GM12878 (cell line): ENCODE data around the gene MAGI3. TPM values are rescaled to one million over a fixed set of nuclear protein-coding genes. Genes with fewer than 3 reads are reported as not detected.

Experiments
- ATAC-seq: fragments of 200-7000 bp; cut with Tn5 transposase; 3 replicates; pipeline ENCODE4 v1.9.1; 2020; ENCODE audit warnings: mild to moderate bottlenecking, moderate library complexity
- BruUV-seq: library from RNA; stranded (reverse); fragments of 400-500 nt; replicated peaks from 2 replicates; lab custom pipeline; 2021; lab: Mats Ljungman, UMichigan
- CTCF ChIA-PET: fragments of 300-600 bp; sonication (Branson Sonifier 250); formaldehyde crosslinking; extraction: SDS; loops from one replicate; lab custom pipeline; 2021; ENCODE audit warnings: inconsistent platforms; lab: Yijun Ruan, JAX
- POLR2A ChIA-PET: fragments of 350-600 bp; formaldehyde crosslinking; extraction: SDS; loops from one replicate; lab custom pipeline; 2021; ENCODE audit warnings: inconsistent platforms; lab: Charles Lee
- RAD21 ChIA-PET: fragments of 300-600 bp; sonication (Branson Sonifier 250); formaldehyde crosslinking; loops from one replicate; lab custom pipeline; 2023; ENCODE audit warnings: antibody characterized with exemption; ENCODE audit not compliant: unreplicated experiment; lab: Charles Lee
- SMC1A ChIA-PET: fragments of 300-600 bp; sonication (Branson Sonifier 250); formaldehyde crosslinking; loops from one replicate; lab custom pipeline; 2023; ENCODE audit not compliant: unreplicated experiment, uncharacterized antibody; lab: Charles Lee
- DNase-seq: peaks from one replicate; pipeline ENCODE4 v3.0.0-alpha.2; 2011; ENCODE audit warnings: low read depth, low spot score
- FAIRE-seq: peaks from 3 replicates; lab custom pipeline; 2011; peaks lifted over from hg19 to GRCh38; lab: Jason Lieb, UNC
- H2AFZ ChIP-seq: 2 replicates; pipeline ENCODE4 v1.6.0; 2011; ENCODE audit warnings: low read depth, low read length, control low read depth; ENCODE audit not compliant: control insufficient read depth
- H3K27ac ChIP-seq: 2 replicates; pipeline ENCODE4 v1.5.1; 2011; ENCODE audit warnings: control low read depth; ENCODE audit not compliant: control insufficient read depth, insufficient read depth
- H3K27me3 ChIP-seq, 2 experiments: replicated peaks in 1 of 2; 2 replicates each; pipeline versions ENCODE4 v1.6.0 to v1.6.1; 2011; ENCODE audit warnings: low read length in 1 of 2; ENCODE audit not compliant: control insufficient read depth in 2 of 2, insufficient read depth in 2 of 2
- H3K36me3 ChIP-seq, 2 experiments: 2 replicates each; pipeline ENCODE4 v1.5.1; 2011; ENCODE audit warnings: low read length in 1 of 2; ENCODE audit not compliant: control insufficient read depth in 2 of 2, insufficient read depth in 2 of 2
- H3K4me1 ChIP-seq: 2 replicates; pipeline ENCODE4 v1.6.1; 2011; ENCODE audit warnings: mild to moderate bottlenecking, low read length, moderate library complexity, mixed read lengths; ENCODE audit not compliant: control insufficient read depth, insufficient read depth
- H3K4me2 ChIP-seq: 2 replicates; pipeline ENCODE4 v1.6.0; 2011; ENCODE audit warnings: control low read depth; ENCODE audit not compliant: control insufficient read depth, insufficient read depth
- H3K4me3 ChIP-seq: fragments of 200-600 bp; sonication (generic); 2 replicates; pipeline ENCODE4 v1.5.1; 2016
- H3K79me2 ChIP-seq: 2 replicates; pipeline ENCODE4 v1.6.0; 2011; ENCODE audit warnings: low read length; ENCODE audit not compliant: control insufficient read depth, insufficient read depth
- H3K9ac ChIP-seq: 2 replicates; pipeline ENCODE4 v1.8.0; 2011; ENCODE audit warnings: low read length, control low read depth, mixed read lengths; ENCODE audit not compliant: control insufficient read depth, insufficient read depth
- H3K9me3 ChIP-seq: replicated peaks from 3 replicates; pipeline ENCODE4 v1.5.1; 2011; ENCODE audit warnings: mild to moderate bottlenecking, low read length; ENCODE audit not compliant: control insufficient read depth, insufficient read depth
- H4K20me1 ChIP-seq: 2 replicates; pipeline ENCODE4 v1.6.0; 2011; ENCODE audit not compliant: control insufficient read depth, insufficient read depth
- ATF7 ChIP-seq: fragments of 450-650 bp; IDR thresholded peaks from 2 replicates; pipeline ENCODE4 v1.6.1; 2016; ENCODE audit warnings: low read depth, mild to moderate bottlenecking
- BACH1 ChIP-seq: fragments of 450-650 bp; IDR thresholded peaks from 2 replicates; pipeline ENCODE4 v1.6.1; 2017; ENCODE audit warnings: mild to moderate bottlenecking, borderline replicate concordance
- BMI1 ChIP-seq: fragments of 450-650 bp; IDR thresholded peaks from 2 replicates; pipeline ENCODE4 v1.6.1; 2016; ENCODE audit warnings: mild to moderate bottlenecking, moderate library complexity, borderline replicate concordance
- CHD4 ChIP-seq: fragments of 200-600 bp; sonication (generic); IDR thresholded peaks from 2 replicates; pipeline ENCODE4 v1.6.1; 2016; ENCODE audit warnings: mild to moderate bottlenecking
- EGR1 ChIP-seq, 2 experiments: IDR thresholded peaks; 1 replicate in 1 of 2; 2 replicates in 1 of 2; pipeline ENCODE4 v1.6.1; 2011 to 2012; ENCODE audit warnings: low read depth in 2 of 2, low read length in 2 of 2, borderline replicate concordance in 1 of 2, mild to moderate bottlenecking in 1 of 2, moderate library complexity in 1 of 2
- HCFC1 ChIP-seq: fragments of 150-350 bp; IDR thresholded peaks from 2 replicates; pipeline ENCODE4 v1.6.1; 2014; ENCODE audit warnings: low read length
- HDGF ChIP-seq: fragments of 450-650 bp; IDR thresholded peaks from 2 replicates; pipeline ENCODE4 v1.6.1; 2016; ENCODE audit warnings: antibody characterized with exemption
- KLF5 ChIP-seq: fragments of 450-650 bp; IDR thresholded peaks from 2 replicates; pipeline ENCODE4 v1.6.1; 2014; ENCODE audit warnings: mild to moderate bottlenecking; ENCODE audit not compliant: partially characterized antibody
- MYC ChIP-seq: IDR thresholded peaks from 2 replicates; pipeline ENCODE4 v1.6.1; 2011; ENCODE audit warnings: mild to moderate bottlenecking, low read length, moderate library complexity, inconsistent platforms; ENCODE audit not compliant: insufficient read depth, insufficient replicate concordance, insufficient read length, severe bottlenecking
- NFIC ChIP-seq: IDR thresholded peaks from 2 replicates; pipeline ENCODE4 v1.6.1; 2012; ENCODE audit warnings: low read depth, mild to moderate bottlenecking, inconsistent platforms, low read length, moderate library complexity
- PAX5 ChIP-seq: IDR thresholded peaks from 2 replicates; pipeline ENCODE4 v1.6.1; 2011; ENCODE audit warnings: low read depth, low read length, borderline replicate concordance
- POLR2AphosphoS5 ChIP-seq: IDR thresholded peaks from 2 replicates; pipeline ENCODE4 v1.6.1; 2011; ENCODE audit warnings: mild to moderate bottlenecking, low read length, inconsistent platforms
- POU2F2 ChIP-seq: IDR thresholded peaks from 3 replicates; pipeline ENCODE4 v1.6.1; 2011; ENCODE audit warnings: low read depth, mild to moderate bottlenecking, low read length, borderline replicate concordance
- RAD21 ChIP-seq: IDR thresholded peaks from 2 replicates; pipeline ENCODE4 v1.6.1; 2011; ENCODE audit warnings: mild to moderate bottlenecking, low read depth, low read length, moderate library complexity; ENCODE audit not compliant: insufficient read depth
- RFX5 ChIP-seq: IDR thresholded peaks from 2 replicates; pipeline ENCODE4 v1.6.1; 2011; ENCODE audit warnings: low read depth, low read length, improper control_type of control experiment
- SIX5 ChIP-seq: IDR thresholded peaks from 2 replicates; pipeline ENCODE4 v1.6.1; 2011; ENCODE audit warnings: mild to moderate bottlenecking, low read depth, low read length, moderate library complexity; ENCODE audit not compliant: severe bottlenecking
- TCF7 ChIP-seq: IDR thresholded peaks from 2 replicates; pipeline ENCODE4 v1.6.1; 2014; ENCODE audit warnings: antibody characterized with exemption, borderline replicate concordance
- WRNIP1 ChIP-seq: IDR thresholded peaks from 2 replicates; pipeline ENCODE4 v1.6.1; 2011; ENCODE audit warnings: low read depth, low read length, improper control_type of control experiment, borderline replicate concordance
- in situ Hi-C: fragments of 300-500 bp; cut with MboI; formaldehyde crosslinking; loops from 9 replicates; pipeline ENCODE4 v1.14.3; 2018; ENCODE audit warnings: mixed read lengths
- intact Hi-C: fragments of 100-400 bp; cut with micrococcal nuclease; formaldehyde crosslinking; loops from one replicate; pipeline ENCODE4 v1.14.2; 2022; ENCODE audit not compliant: unreplicated experiment
- polyA plus RNA-seq, 11 experiments: library from polyadenylated mRNA; depleted of rRNA in 4 of 11; unstranded in 6 of 11; stranded (reverse) in 5 of 11; fragments of >200 nt; fragmentation: Nextera tagmentation in 4 of 11; fragmentation: Illumina TruSeq in 1 of 11; extraction: Ambion mirVana in 4 of 11; extraction: Trizol in 1 of 11; gene quantifications; 1 replicate in 1 of 11; 2 replicates in 10 of 11; pipeline versions ENCODE4 v1.2.1 to v1.2.3, GENCODE V29; 2011 to 2016; ENCODE audit warnings: inconsistent platforms in 2 of 11, missing spikeins in 2 of 11, low read depth in 1 of 11
- total RNA-seq, 4 experiments: library from RNA; depleted of rRNA in 3 of 4; stranded (reverse); fragments of >200 nt in 3 of 4; fragmentation: Illumina TruSeq in 1 of 4; extraction: Trizol in 1 of 4; gene quantifications; 2 replicates each; pipeline versions ENCODE4 v1.2.1 to v1.2.3, GENCODE V29; 2013 to 2021
- TF ChIP-seq, protein P1 (sequence below): IDR thresholded peaks from 2 replicates; pipeline ENCODE4 v1.6.1; 2012; ENCODE audit warnings: low read length, inconsistent platforms
- TF ChIP-seq, protein P2 (sequence below): fragments of 150-350 bp; IDR thresholded peaks from 2 replicates; pipeline ENCODE4 v1.6.1; 2014; ENCODE audit warnings: mild to moderate bottlenecking, low read depth, low read length

Gene MAGI3
- total and polyA plus RNA-seq, 10 of the 15 experiments (the other 5 are each of a cell fraction or from before 2014, with no cell fraction given) = 0.17 to 0.65 (median 0.32) TPM

DNA sequence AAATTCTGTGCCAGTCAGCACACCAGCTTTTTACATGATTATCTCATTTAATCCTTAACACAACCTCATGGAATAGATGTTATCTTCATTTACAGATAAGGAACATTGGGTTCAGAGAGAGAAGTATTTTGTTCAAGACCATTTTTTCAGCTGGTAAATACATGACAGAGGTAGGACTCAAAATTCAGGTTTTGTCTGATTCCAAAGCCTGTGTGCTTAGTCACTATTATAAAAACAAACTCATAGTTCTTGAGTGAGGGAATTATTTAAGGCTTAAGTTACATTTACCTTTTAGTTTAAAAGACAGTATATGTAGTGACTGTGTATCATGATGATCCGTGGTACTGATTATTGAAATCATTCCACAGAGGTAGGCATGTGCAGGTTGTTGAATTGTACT lies 125.2 kb downstream of the MAGI3 start (continued):
- no peak for TF ChIP-seq WRNIP1
- TF ChIP-seq BACH1 = no peak
- no peak for TF ChIP-seq BMI1
- no peak for TF ChIP-seq HDGF
- no peak for TF ChIP-seq HCFC1
- TF ChIP-seq, protein P1, sequence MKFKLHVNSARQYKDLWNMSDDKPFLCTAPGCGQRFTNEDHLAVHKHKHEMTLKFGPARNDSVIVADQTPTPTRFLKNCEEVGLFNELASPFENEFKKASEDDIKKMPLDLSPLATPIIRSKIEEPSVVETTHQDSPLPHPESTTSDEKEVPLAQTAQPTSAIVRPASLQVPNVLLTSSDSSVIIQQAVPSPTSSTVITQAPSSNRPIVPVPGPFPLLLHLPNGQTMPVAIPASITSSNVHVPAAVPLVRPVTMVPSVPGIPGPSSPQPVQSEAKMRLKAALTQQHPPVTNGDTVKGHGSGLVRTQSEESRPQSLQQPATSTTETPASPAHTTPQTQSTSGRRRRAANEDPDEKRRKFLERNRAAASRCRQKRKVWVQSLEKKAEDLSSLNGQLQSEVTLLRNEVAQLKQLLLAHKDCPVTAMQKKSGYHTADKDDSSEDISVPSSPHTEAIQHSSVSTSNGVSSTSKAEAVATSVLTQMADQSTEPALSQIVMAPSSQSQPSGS = no peak
- TF ChIP-seq, all 136 proteins: peak for 0

DNA sequence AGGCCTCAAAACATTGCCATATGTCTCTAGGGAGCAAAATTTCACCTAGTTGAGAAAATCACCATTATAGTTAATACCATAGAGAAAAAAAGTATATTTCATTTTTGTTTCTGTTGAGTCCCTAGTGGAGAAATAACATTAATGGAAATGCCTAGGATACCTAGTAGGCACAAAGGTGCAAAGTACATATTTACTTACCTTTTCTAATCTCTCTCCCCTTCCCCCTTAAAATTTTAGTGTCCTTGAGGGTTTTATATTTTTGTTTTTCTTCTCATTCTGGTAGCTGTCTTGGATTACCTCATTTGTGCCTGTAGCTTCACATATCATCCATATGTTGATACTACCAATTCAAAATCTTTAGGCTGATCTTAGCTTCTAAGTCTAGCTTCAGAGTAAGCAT lies 127.0 kb downstream of the MAGI3 start:
- CTCF ChIA-PET = no interaction called here
- SMC1A ChIA-PET = no interaction called here
- no peak for DNase-seq
- no peaks in the 10 kb centered on the region for H3K36me3 ChIP-seq
- no peak overlapping the region for H3K27ac ChIP-seq
- no peaks in the 10 kb centered on the region for H3K79me2 ChIP-seq
- no peak overlapping the region for H2AFZ ChIP-seq
- intact Hi-C loops = no loop called here
- H3K27me3 ChIP-seq = no peaks in the 10 kb centered on the region
- H3K4me3 ChIP-seq = no peak overlapping the region
- RAD21 ChIA-PET = no interaction called here
- no peak overlapping the region for H3K4me2 ChIP-seq
- ATAC-seq = no peak
- in situ Hi-C loops = no loop called here
- no peaks in the 10 kb centered on the region for H3K4me1 ChIP-seq
- H3K9ac ChIP-seq = no peak overlapping the region
- POLR2A ChIA-PET = no interaction called here
- no peak for TF ChIP-seq RAD21
- TF ChIP-seq KLF5 = no peak
- no peak for TF ChIP-seq MYC
- TF ChIP-seq POLR2AphosphoS5 = no peak
- no peak for TF ChIP-seq EGR1 (IDR thresholded peaks at IDR 0.05; ENCODE audit: borderline replicate concordance in 1 of 2, low read depth in 2 of 2, low read length in 2 of 2)
- TF ChIP-seq POU2F2 = no peak
- no peak for TF ChIP-seq TCF7
- no peak for TF ChIP-seq ATF7
- no peak for TF ChIP-seq SIX5
- no peak for TF ChIP-seq RFX5
- TF ChIP-seq, protein P2, sequence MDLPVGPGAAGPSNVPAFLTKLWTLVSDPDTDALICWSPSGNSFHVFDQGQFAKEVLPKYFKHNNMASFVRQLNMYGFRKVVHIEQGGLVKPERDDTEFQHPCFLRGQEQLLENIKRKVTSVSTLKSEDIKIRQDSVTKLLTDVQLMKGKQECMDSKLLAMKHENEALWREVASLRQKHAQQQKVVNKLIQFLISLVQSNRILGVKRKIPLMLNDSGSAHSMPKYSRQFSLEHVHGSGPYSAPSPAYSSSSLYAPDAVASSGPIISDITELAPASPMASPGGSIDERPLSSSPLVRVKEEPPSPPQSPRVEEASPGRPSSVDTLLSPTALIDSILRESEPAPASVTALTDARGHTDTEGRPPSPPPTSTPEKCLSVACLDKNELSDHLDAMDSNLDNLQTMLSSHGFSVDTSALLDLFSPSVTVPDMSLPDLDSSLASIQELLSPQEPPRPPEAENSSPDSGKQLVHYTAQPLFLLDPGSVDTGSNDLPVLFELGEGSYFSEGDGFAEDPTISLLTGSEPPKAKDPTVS = no peak
- no peak for TF ChIP-seq PAX5
- TF ChIP-seq NFIC = no peak
- no peak for TF ChIP-seq BACH1
- no peak for TF ChIP-seq CHD4
- H3K9me3 ChIP-seq = no peaks in the 10 kb centered on the region
- BruUV-seq = no TSS peak
- FAIRE-seq = no peak
- no peaks in the 10 kb centered on the region for H4K20me1 ChIP-seq
